GM12801 (cell line): ENCODE results near the gene CTNNA2.

Experiments
- CTCF ChIP-seq: IDR thresholded peaks from one replicate; pipeline ENCODE4 v1.5.1; 2011; ENCODE audit warnings: control low read depth; ENCODE audit not compliant: insufficient read length; ENCODE audit errors: extremely low read depth

CTNNA2 gene

GRCh38 chr2:80531319-80531718 is 1018.5 kb downstream of the CTNNA2 start:
- no peak for TF ChIP-seq CTCF

GRCh38 chr2:80545420-80546210 is 1032.8 kb downstream of the CTNNA2 start:
- no peak for TF ChIP-seq CTCF

- TF ChIP-seq CTCF: no peak
Measured at GRCh38 chr2:80546766-80547165, 1033.9 kb downstream of the CTNNA2 start.

GRCh38 chr2:80547344-80547743 is 1034.5 kb downstream of the CTNNA2 start:
- TF ChIP-seq CTCF: no peak

- no peak for TF ChIP-seq CTCF
Measured at GRCh38 chr2:80548469-80548868, 1035.6 kb downstream of the CTNNA2 start.

GRCh38 chr2:80549901-80550300 is 1037.0 kb downstream of the CTNNA2 start:
- no peak for TF ChIP-seq CTCF

GRCh38 chr2:80560326-80560725 is 1047.5 kb downstream of the CTNNA2 start:
- TF ChIP-seq CTCF: no peak
